Left cardiac atrium (tissue), 4 donors: ENCODE measurements around the gene BCAT1. TPM values are rescaled to one million over a fixed set of nuclear protein-coding genes. Genes with fewer than 3 reads are reported as not detected.
"Not testable (repeated sequence)": the region's sequence is repeated elsewhere in the genome, so short reads cannot be mapped to it uniquely, and the experiment has no call there.

Experiments used
- ATAC-seq, 2 donors: fragments of 200-7000 bp; cut with Tn5 transposase; one replicate each; pipeline ENCODE4 v1.9.1; 2020; ENCODE audit warnings: mild to moderate bottlenecking in 2 of 2, moderate library complexity in 2 of 2
- DNase-seq: peaks from one replicate; pipeline ENCODE4 v3.0.0-alpha.2; 2020
- intact Hi-C, 2 donors: fragments of 100-400 bp; cut with DNase I; formaldehyde crosslinking; loops; one replicate each; pipeline versions ENCODE4 v1.14.1 to v1.15.1; 2022 to 2023
- total RNA-seq, 2 donors: library from RNA; stranded (reverse); fragmentation: NEBNext Ultra II Directional; extraction: Animal tissue kit (Norgen Biotek cat#: 25700); gene quantifications; one replicate each; pipeline ENCODE4 v1.2.1, GENCODE V29; 2021
- donor health status: DM: no; HTN: yes; CAD: no.
- donor health status: DM: no; HTN: yes; CAD: no; lungs with severe emphysema.
- donor health status: DM: yes; HTN: yes; CAD: no.
- donor health status: Dilated cardiomyopathy.

The BCAT1 gene
- total RNA-seq, 2 donors from 2014 or later: 10.9 to 14.0 TPM

DNA sequence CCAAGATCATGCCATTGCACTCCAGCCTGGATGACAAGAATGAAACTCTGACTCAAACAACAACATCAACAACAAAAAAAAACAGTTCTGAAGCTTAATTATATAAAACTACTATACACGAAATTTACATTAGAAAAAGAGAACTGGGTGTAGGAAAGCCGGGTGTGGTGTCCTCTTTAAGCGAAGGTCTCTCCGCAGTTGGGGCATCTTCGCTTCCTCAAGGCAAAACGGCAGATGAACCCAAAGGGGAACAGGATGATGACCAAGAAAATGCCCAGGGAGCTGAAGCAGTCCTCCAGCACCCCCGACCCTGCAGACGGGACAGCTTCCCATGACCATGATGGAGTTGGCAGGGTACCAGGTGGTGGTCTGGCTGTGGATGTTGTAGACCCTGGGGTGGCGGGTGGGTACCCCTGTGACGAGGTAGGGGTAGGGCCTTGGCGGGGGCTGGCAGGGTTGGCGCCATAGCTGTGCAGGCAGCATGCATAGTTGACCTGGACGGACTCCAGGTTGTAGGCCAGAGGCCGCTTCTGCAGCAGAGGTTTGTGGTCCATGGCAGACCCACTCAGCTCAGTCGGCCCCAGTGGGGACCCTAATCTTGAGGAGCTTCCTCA, 18.2 kb upstream of the BCAT1 start:
- ATAC-seq (no peak), DNase-seq (no peak)
- intact Hi-C loops: no loop called here

DNA sequence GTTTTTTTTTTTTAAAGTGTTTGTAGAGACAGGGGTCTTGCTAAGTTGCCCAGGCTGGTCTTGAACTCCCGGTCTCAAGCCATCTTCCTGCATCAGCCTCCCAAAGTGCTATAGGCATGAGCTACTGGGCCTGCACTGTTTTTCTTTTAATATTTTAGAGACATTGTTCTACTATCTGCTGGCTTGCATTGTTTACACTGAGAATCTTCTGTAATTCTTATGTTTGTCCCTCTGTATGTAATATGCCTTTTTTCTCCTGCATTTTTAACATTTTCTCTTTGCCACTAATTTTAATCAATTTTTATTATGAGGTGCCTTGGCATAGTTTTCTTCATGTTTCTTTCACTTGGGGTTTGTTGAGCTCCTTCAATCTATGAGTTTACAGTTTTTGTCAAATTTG, 15.4 kb upstream of the BCAT1 start:
- DNase-seq (no peak), ATAC-seq (no peak)
- intact Hi-C loops: no loop called here

DNA sequence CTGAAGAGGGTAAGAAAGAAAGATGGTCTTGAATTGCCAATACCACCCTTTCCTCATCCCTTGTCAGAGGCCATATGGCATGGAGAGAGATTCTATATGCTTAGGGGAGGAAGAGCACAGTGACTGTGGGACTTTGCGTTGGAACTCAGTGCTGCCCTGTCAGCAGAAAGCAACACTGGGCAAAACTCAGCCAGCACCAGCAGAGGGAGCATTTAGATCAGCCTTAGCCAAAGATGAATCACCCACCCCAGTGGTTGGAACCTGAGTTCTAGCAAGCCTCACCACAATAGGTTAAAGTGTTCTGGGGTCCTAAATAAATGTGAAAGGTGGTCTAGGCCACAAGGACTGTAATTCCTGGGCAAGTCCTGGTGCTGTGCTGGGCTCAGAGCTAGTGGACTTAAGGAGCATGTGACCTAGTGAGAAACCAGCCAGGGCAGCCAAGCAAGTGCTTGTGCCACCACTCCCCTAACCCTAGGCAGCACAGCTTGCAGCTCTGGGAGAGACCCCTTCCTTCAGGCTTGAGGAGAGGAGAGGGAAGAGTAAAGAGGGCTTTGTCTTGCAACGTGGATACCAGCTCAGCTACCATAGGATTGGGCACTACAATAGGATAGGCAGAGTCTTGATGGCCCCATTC, 11.4 kb upstream of the BCAT1 start:
- intact Hi-C loops: no loop called here
- no peak for DNase-seq
- ATAC-seq: peak in 1 of 2 donors; percentile 63

DNA sequence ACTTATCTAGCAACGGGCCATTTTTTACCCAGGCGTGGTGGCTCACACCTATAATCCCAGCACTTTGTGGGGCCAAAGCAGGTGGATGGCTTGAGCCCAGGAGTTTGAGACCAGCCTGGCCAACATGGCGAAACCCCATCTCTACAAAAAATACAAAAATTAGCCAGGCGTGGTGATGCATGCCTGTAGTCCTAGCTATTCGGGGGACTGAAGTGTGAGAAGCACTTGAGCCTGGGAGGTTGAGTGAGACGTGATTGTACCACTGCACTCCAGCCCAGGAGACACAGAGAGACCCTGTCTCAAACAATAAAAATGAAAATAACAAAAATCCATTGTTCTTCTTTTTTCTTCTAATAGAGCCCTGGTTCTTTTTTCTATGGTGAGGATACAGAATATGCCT, 7.5 kb upstream of the BCAT1 start:
- DNase-seq, ATAC-seq, intact Hi-C loops: not testable (repeated sequence)

DNA sequence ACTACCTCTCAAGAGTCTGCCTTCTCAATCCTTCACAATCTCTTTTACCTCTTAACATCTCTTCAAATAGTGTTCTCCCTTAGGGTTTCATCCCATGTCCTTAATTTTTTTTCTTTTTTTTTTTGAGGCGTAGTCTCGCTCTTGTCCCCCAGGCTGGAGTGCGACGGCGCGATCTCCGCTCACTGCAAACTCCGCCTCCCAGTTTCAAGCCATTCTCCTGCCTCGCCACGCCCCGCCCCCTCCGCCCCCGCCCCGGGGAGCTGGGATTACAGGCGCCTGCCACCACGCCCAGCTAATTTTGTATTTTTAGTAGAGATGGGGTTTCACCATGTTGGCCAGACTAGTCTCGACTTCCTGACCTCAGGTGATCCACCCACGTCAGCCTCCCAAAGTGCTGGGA, 7.0 kb upstream of the BCAT1 start:
- DNase-seq: no peak
- no peak for ATAC-seq
- intact Hi-C loops: no loop called here

DNA sequence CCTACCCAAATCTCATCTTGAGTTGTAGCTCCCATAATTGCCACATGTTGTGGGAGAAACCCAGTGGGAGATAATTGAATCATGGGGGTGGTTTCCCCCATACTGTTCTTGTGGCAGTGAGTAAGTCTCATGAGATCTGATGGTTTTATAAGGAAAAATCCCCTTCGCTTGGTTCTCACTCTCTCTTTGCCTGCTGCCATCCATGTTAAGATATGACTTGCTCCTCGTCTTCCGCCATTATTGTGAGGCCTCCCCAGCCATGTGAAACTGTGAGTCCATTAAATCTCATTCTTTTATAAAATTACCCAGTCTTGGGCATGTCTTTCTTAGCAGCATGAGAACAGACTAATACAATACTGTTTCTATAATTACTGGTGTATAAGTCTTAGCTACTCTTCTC, 6.5 kb upstream of the BCAT1 start:
- intact Hi-C loops: no loop called here
- DNase-seq (no peak), ATAC-seq (no peak)

DNA sequence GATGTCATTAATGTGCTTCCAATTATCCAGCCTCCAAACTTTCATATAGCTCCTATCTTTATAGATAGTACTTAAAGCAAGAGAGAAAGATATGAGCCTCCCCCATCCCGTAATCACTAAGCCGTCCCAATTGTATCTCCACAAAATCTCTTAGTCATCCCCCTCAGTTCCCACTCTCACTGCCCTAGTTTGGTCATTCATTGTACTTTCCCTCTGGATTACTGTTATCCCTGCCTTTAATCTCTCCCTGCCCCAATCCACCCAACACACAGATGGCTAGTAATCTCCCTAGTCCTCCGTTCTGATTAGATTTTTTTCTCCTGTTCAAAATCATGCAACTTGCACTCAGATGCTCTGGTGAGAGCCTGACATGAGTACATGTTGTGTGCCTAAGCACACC, 5.4 kb upstream of the BCAT1 start:
- no peak for ATAC-seq
- intact Hi-C loops: no loop called here

DNA sequence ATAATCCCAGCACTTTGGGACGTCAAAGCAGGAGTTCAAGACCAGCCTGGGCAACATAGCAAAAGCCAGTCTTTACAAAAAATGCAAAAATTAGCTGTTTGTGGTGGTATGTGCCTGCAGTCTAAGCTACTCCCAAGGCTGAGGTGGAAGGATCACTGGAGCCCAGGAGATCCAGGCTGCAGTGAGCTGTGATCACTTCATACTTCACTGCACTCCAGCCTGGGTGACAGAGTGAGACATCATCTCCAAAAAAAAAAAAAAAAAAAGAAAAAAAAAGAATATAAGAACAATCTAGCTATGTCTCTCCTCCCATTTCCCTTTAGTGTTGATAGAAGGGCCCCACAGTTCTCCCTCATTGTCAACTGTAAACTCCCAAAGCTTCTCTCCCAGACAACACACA, 3.5 kb upstream of the BCAT1 start:
- intact Hi-C loops: no loop called here
- DNase-seq (no peak), ATAC-seq (no peak)

More for the DNA sequence above, 5.4 kb upstream of the BCAT1 start:
- no peak for DNase-seq

DNA sequence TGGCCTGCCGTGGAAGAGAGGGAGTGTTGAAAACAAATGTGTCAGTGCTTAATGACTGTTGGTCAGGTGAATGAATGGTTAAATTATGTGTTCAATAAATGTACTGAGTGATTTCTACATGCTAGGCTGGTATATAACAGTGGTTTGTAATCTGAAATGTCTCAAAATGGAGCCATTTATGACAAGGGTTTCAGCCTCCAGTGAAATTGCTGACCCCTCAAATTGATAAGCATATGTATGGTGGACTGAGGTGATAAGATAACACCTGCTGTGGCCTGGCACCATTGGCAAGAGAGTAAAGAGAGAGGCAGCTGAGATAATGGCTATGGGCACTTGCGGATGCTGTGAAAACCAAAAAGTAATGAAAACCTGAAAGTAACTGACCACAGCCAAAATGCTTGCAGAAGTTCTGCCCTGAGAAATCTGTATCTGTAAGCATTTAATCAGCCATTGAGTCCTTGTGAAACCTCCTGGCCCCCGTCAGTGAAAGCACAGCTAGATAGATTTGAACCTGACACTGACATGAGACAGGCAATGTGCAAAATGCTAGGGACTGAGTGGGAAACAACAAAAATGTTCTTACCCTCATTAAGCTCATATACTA, 1.4 kb upstream of the BCAT1 start:
- DNase-seq (no peak), ATAC-seq (no peak)
- intact Hi-C loops: no loop called here

DNA sequence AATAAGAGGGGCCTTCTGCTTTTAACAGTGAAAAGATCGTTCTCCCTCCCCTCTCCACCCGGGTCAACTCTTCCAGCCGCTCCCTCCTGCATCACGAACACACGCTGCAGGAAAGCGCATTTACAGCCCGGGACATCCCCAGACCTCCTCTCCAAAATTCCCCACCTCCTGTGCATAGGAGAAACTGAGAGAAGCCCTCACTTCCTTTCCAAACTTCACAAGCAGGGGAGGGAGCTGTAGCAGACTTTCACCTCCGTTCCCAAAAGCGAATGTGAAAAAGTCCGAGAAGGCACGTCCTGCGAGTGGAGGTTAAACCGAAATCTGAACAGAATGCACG, 513 bp downstream of the BCAT1 start:
- DNase-seq: peak; percentile 28
- peak; percentile 32 to 65 for ATAC-seq
- intact Hi-C loops: no loop called here

DNA sequence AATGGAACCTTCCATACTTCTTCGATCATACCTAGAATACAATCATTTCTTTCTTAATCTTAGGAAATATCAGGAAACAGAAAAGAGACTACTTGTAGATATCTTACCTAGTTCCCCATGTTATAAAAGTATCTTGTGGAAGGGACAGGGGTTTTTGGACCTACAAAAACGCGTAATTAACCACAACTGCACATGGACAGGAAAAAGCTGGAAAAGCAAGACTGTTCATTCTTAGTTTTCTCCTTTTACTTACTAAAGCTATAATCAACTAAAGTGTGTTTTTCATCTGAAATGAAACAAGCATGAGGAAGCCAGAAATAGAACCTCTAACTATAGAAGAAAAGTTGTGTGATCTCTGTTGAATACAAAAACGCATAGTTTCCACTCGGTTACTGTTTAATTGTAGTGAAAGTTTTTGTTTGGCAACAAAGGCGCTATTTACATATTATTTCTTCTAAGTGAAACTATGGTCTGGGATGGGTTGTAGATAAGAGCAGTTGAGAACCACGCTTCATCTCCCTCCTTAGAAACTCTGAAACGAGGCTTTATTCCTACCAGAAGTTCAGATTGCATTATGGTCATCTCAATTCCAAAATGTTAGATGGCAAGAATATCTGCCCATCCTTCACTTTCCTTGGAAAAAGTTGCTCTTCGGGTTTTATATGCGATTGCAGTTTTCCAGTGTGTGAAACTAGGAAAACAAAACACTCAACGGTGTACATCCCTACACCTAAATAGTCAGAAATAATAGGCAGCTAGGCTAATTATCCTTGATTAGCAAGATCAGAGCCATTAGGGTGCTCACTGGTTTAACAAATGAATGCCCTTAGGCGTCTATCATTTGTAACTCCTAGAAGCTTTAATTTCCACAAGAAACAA, 1.1 kb downstream of the BCAT1 start:
- no peak for DNase-seq
- no peak for ATAC-seq
- intact Hi-C loops: no loop called here

DNA sequence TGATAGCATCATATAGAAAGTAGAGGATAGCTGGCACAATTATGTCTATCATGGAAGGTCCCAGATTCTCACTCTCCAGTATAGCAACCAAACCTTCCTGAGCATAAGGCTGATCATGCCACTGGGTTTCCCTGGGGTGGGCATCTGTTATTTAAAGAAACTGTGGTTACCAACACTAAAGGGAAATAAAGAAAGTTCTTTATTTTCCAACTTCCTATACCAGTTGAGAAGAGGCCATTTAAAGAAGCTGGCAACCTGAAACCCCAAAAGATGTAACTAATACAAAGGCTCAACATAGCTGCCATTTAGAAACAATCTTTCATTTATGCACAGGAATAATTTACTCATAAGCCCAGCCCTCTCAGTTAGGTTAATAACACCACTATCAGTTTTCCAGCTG, 3.1 kb downstream of the BCAT1 start:
- no peak for ATAC-seq
- DNase-seq: no peak
- intact Hi-C loops: no loop called here

DNA sequence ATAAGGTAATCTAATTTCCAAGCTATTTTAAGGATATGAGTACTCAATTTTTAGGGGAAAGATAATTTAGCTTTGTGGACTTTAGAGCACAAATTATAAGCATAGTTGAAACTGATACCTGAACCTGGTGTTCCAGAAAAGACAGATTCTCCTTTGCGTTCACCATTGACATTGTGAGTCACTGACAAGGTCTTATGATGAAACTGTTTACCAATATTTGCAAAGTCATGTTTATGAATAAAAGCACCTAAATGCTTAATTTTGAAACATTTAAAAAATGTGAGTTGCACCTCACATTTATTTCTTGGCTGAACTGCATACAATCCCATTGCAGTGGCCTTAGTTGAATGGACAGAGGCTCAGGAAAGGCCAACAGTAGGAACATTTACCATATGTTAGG, 3.9 kb downstream of the BCAT1 start:
- intact Hi-C loops: no loop called here
- DNase-seq (no peak), ATAC-seq (no peak)

DNA sequence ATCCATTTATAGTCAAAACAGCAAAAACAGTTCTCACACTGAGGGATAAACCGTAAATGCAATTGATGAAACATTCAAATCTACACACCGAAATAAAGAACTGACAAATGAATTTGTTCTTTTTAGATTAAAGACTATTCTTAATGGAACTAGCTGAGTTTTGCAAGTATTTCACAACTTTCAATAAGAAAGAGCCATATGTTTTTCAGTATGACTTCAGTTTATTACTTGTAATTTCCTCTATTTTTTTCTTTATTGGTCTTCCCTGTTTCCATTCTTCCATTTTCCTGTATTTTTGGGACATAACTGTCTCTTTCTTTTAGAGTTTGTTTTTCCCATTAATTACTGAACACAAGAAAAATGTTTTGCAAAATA, 4.3 kb downstream of the BCAT1 start:
- intact Hi-C loops: no loop called here
- no peak for ATAC-seq

DNA sequence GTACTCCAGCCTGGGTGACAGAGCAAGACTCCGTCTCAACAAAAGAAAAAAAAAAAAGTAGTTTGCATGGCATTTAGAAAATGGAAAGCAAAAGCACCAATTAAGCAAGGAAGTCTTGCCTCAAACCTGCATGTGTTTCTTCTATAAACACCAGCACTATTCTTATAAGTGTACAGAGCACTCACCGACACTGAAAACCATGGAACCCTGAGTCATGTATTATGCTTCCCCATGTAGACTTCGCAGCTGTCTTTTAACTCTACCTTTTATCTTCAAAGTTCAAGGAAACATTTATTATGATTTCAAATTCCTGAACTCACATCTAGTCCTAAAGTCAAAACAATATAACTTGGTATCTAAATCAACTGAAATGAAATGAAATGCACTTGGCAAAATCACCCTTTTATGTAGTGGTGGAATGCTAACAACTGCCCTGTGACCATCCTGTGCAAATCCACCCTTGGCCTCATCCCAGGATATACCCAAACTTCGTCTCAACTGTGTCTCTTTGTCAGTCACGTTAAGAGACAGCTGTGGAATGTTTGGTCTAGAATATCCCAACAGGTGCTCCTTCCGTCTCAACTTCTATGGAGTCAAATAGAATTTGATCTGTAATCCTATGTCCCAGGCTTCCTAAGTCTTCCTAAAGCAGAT, 4.8 kb downstream of the BCAT1 start:
- ATAC-seq (no peak), DNase-seq (no peak)
- intact Hi-C loops: no loop called here

More for the DNA sequence above, 4.3 kb downstream of the BCAT1 start:
- no peak for DNase-seq

DNA sequence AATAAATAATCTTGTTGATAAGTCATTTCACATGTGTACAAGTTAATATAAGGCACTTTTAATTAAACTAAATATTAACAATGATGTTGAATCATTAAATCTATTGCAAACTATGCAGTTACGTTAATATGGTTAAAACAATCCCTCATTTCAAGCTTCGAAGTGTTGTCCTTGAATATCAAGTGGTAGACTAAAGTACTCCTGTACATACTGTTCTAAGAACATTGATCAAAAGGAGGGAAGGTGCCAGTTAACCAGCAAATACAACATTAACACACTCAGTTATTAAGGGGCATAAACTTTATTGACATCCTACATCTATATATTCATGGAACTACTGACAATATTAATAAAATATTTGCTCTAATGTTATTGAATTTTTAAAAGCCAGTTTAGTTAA, 8.7 kb downstream of the BCAT1 start:
- DNase-seq (no peak), ATAC-seq (no peak)
- intact Hi-C loops: no loop called here

DNA sequence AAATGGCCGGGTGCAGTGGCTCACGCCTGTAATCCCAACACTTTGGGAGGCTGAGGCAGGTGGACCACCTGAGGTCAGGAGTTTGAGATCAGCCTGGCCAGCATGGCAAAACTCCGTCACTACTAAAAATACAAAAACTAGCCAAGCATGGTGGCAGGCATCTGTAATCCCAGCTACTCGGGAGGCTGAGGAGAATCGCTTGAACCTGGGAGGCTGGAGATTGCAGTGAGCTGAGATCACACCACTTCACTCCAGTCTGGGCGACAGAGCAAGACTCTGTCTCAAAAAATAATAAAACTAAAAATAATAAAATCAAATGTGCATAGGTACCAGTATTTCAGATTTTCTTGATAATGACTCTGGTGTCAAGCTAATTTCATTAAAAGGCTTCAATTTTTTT, 9.3 kb downstream of the BCAT1 start:
- DNase-seq, intact Hi-C loops: not testable (repeated sequence)

DNA sequence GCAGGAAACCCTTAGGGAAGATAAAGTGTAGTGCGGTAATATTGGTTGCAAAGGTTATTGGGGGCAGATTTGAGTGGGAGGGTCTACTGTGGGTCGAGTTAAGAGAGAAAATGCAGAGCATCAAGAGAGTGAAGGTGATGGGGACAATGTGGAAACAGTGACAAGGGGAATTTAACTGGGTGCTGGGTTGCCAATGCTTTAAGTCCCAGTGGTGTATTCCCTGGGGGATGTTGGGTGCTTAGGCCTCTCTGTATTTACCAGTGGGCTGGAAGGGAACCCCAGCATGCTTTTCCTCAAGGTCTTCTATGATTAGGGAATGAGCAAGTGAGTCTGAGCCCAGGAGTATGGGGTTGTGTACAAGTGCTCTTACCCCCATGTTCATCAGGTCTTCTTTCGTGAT, 10.6 kb downstream of the BCAT1 start:
- ATAC-seq (no peak), DNase-seq (no peak)
- intact Hi-C loops: no loop called here

More for the DNA sequence above, 9.3 kb downstream of the BCAT1 start:
- ATAC-seq: not testable (repeated sequence)

DNA sequence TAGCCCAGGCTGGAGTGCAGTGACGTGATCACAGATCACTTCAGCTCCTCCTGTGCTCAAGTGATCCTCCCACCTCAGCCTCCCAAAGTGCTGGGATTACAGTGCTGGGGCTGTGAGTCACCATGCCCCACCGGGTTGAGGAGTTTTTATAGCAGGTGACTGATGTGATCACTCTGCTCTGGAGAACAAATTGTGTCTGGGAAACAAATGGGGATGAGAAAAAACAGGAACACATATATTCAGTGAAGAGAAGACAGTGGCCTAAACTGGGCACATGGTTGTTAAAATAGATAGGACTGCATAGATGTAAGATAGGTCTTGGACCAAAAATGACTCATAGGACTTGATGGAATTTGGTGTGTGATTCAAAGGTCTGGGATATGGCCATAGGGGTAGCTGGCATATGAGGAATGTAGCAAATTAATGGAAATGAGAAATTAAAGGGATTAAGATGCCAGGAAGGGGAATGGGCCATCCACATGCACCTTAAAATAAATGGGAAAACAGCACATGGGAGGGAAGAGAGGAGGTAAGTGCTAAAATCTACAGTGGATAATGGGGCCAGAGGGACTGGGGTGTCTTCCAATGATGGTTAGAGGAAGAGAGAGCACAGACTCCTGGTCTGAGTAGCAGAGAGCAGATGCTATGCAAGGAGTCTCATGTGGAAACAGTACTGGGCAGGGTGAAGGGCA, 11.2 kb downstream of the BCAT1 start:
- DNase-seq (no peak), ATAC-seq (no peak)
- intact Hi-C loops: no loop called here
